A549 (cell line): ENCODE results near the gene DOK4.

Source experiments
- JUNB ChIP-seq: fragments of >200 bp; sonication (Bioruptor Twin); formaldehyde crosslinking; IDR thresholded peaks from 2 replicates; pipeline ENCODE4 v1.6.1; 2016
- REST ChIP-seq: fragments of 200-600 bp; sonication (generic); IDR thresholded peaks from 2 replicates; pipeline ENCODE4 v1.6.1; 2016; ENCODE audit warnings: antibody characterized with exemption, mild to moderate bottlenecking, moderate library complexity
- TF ChIP-seq, protein P1 (sequence below): IDR thresholded peaks from 2 replicates; pipeline ENCODE4 v1.6.1; 2012

DNA sequence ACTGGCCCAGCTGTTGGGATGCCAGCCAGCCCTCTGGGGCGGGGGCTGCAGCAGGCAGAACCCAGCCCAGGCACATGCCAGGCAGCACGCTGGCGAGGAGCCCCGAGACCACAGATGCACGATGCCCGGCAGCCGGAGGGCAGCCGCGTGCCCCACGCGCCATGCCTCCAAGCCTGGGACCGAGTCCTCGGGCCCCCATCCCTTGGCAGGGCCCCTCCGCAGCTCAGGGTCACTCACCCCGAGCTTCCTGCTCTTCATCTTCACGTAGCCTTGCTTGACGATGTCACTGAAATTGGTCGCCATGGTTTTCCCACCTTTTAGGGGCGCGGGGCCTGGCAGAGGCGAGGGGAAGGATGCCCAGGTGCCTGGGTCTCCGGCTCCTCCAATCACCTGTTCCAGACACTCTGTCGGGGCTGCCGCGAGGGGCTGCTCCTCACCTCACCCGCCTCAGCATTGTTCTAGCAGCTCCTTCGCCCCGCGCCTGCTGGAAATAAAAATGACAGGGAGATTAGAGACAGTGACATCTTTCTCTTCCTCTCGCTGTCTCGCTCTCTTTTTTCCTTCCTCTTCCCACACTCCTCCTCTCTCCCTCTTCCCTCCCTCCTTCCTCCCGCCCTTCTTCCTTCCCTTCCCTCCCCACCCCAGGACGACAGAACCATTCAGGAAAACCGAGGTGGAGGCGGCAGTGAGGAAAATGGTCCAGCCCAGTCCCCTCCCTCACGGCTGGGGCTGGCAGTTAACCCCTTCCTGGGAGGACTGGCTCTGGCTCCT is 6.9 kb downstream of the DOK4 start:
- no peak for TF ChIP-seq REST
- no peak for TF ChIP-seq JUNB
- TF ChIP-seq, protein P1, sequence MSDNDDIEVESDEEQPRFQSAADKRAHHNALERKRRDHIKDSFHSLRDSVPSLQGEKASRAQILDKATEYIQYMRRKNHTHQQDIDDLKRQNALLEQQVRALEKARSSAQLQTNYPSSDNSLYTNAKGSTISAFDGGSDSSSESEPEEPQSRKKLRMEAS, result no peak
